Parathyroid adenoma (tissue), 2 donors: ENCODE results near the gene NAPG.
"Not testable (repeated sequence)": the region's sequence is repeated elsewhere in the genome, so short reads cannot be mapped to it uniquely, and the experiment has no call there.

Experiments used
- H2AFZ ChIP-seq: fragments of 300-600 bp; sonication (generic); one replicate; pipeline ENCODE4 v1.7.0; 2017; ENCODE audit warnings: antibody characterized with exemption, mild to moderate bottlenecking
- H3K27ac ChIP-seq: fragments of 300-600 bp; sonication (generic); one replicate; pipeline ENCODE4 v1.7.0; 2017
- H3K27me3 ChIP-seq: fragments of 300-600 bp; sonication (generic); one replicate; pipeline ENCODE4 v1.7.0; 2017; ENCODE audit warnings: low read length; ENCODE audit not compliant: control insufficient read depth, insufficient read depth
- H3K36me3 ChIP-seq: fragments of 300-600 bp; sonication (generic); one replicate; pipeline ENCODE4 v1.7.0; 2017; ENCODE audit warnings: low read length; ENCODE audit not compliant: control insufficient read depth, insufficient read depth
- H3K4me1 ChIP-seq: fragments of 300-600 bp; sonication (generic); one replicate; pipeline ENCODE4 v1.7.0; 2017; ENCODE audit warnings: control low read depth
- H3K4me2 ChIP-seq: fragments of 300-600 bp; sonication (generic); one replicate; pipeline ENCODE4 v1.7.0; 2017; ENCODE audit warnings: low read length
- H3K4me3 ChIP-seq: fragments of 300-600 bp; sonication (generic); one replicate; pipeline ENCODE4 v1.7.0; 2017; ENCODE audit warnings: low read depth, low read length
- H3K79me2 ChIP-seq: fragments of 300-600 bp; sonication (generic); one replicate; pipeline ENCODE4 v1.7.0; 2017; ENCODE audit warnings: control low read depth
- H3K9ac ChIP-seq: fragments of 300-600 bp; sonication (generic); one replicate; pipeline ENCODE4 v1.7.0; 2017; ENCODE audit warnings: mild to moderate bottlenecking
- H3K9me3 ChIP-seq: fragments of 300-600 bp; sonication (generic); one replicate; pipeline ENCODE4 v1.7.0; 2017; ENCODE audit warnings: low read length; ENCODE audit not compliant: control insufficient read depth
- TF ChIP-seq, protein P1 (sequence below): fragments of 300-600 bp; sonication (generic); IDR thresholded peaks from one replicate; pipeline ENCODE4 v1.7.0; 2017; ENCODE audit warnings: antibody characterized with exemption, mild to moderate bottlenecking
- donor health status: primary hyperparathyroidism.

NAPG gene

DNA sequence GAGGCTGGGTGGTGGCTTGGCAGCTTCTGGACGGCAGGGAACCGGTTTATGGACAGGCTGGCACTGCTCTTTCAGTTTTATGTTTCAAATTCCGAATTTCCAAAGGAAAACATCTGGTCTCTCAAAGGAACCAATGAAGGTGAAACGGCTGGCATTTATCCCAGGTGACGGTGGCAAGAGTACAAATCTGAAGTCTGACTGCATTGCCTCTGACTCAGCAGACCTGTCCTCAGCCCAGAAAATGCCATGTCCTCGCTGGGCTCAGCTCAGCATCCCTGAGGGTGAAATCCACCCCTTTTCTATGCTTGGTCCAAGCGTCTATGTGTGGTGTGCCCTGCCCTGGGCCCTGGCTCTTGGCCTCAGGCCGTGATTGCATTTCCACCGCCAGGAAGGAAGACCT, 38.1 kb downstream of the NAPG start:
- Histone ChIP-seq H2AFZ (no peak overlapping the region), H3K9me3 (no peaks in the 10 kb centered on the region), H3K4me3 (no peak overlapping the region), H3K79me2 (no peaks in the 10 kb centered on the region), H3K4me2 (no peak overlapping the region), H3K27me3 (no peaks in the 10 kb centered on the region), H3K4me1 (peaks cover 2% of the 10 kb centered on the region), H3K27ac (no peak overlapping the region), H3K9ac (no peak overlapping the region), H3K36me3 (no peaks in the 10 kb centered on the region)
- TF ChIP-seq, protein P1, sequence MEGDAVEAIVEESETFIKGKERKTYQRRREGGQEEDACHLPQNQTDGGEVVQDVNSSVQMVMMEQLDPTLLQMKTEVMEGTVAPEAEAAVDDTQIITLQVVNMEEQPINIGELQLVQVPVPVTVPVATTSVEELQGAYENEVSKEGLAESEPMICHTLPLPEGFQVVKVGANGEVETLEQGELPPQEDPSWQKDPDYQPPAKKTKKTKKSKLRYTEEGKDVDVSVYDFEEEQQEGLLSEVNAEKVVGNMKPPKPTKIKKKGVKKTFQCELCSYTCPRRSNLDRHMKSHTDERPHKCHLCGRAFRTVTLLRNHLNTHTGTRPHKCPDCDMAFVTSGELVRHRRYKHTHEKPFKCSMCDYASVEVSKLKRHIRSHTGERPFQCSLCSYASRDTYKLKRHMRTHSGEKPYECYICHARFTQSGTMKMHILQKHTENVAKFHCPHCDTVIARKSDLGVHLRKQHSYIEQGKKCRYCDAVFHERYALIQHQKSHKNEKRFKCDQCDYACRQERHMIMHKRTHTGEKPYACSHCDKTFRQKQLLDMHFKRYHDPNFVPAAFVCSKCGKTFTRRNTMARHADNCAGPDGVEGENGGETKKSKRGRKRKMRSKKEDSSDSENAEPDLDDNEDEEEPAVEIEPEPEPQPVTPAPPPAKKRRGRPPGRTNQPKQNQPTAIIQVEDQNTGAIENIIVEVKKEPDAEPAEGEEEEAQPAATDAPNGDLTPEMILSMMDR: no peak

- Histone ChIP-seq H3K4me2 (no peak overlapping the region), H3K9me3 (no peaks in the 10 kb centered on the region), H3K4me3 (no peak overlapping the region), H3K27ac (no peak overlapping the region), H3K4me1 (peaks cover 2% of the 10 kb centered on the region), H2AFZ (no peak overlapping the region), H3K36me3 (no peaks in the 10 kb centered on the region), H3K79me2 (no peaks in the 10 kb centered on the region), H3K9ac (no peak overlapping the region), H3K27me3 (no peaks in the 10 kb centered on the region)
- TF ChIP-seq, protein P1: no peak
These were observed 39.3 kb downstream of the NAPG start for GRCh38 chr18:10564975-10565773.

- no peak overlapping the region for H2AFZ ChIP-seq
- no peak overlapping the region for H3K4me3 ChIP-seq
- no peaks in the 10 kb centered on the region for H3K9me3 ChIP-seq
- H3K9ac ChIP-seq: no peak overlapping the region
- H3K36me3 ChIP-seq: no peaks in the 10 kb centered on the region
- TF ChIP-seq, protein P1: no peak
- no peak overlapping the region for H3K4me2 ChIP-seq
- no peaks in the 10 kb centered on the region for H3K27me3 ChIP-seq
- no peaks in the 10 kb centered on the region for H3K79me2 ChIP-seq
- H3K4me1 ChIP-seq: no peaks in the 10 kb centered on the region
- no peak overlapping the region for H3K27ac ChIP-seq
These were observed 40.0 kb downstream of the NAPG start for GRCh38 chr18:10565835-10566234.

- Histone ChIP-seq H3K9me3 (no peaks in the 10 kb centered on the region), H3K4me3 (no peak overlapping the region), H3K27ac (no peak overlapping the region), H3K9ac (no peak overlapping the region), H3K36me3 (no peaks in the 10 kb centered on the region), H3K79me2 (no peaks in the 10 kb centered on the region), H3K27me3 (no peaks in the 10 kb centered on the region), H2AFZ (no peak overlapping the region), H3K4me1 (no peaks in the 10 kb centered on the region), H3K4me2 (no peak overlapping the region)
- TF ChIP-seq, protein P1: no peak
These were observed 40.6 kb downstream of the NAPG start for GRCh38 chr18:10566390-10566789.

- not testable (repeated sequence) for H3K79me2 ChIP-seq, H2AFZ ChIP-seq, H3K27ac ChIP-seq, H3K4me1 ChIP-seq, H3K9ac ChIP-seq, H3K36me3 ChIP-seq, H3K27me3 ChIP-seq, H3K9me3 ChIP-seq, H3K4me3 ChIP-seq, H3K4me2 ChIP-seq
These were observed 44.1 kb downstream of the NAPG start for GRCh38 chr18:10569941-10570340.
